DOHH2 (cell line): ENCODE results near the gene DNMT1.

Experiments
- EZH2phosphoT487 ChIP-seq: fragments of 200-600 bp; sonication (generic); IDR thresholded peaks from 2 replicates; pipeline ENCODE4 v1.6.1; 2017; ENCODE audit warnings: borderline replicate concordance, mild to moderate bottlenecking, antibody characterized with exemption, low read length, moderate library complexity, mixed read lengths
- TF ChIP-seq, protein P1 (sequence below): fragments of 200-600 bp; sonication (generic); IDR thresholded peaks from one replicate; pipeline ENCODE4 v1.5.1; 2014; ENCODE audit warnings: antibody characterized with exemption, mild to moderate bottlenecking, low read depth, low read length; ENCODE audit not compliant: poor library complexity, severe bottlenecking

DNA sequence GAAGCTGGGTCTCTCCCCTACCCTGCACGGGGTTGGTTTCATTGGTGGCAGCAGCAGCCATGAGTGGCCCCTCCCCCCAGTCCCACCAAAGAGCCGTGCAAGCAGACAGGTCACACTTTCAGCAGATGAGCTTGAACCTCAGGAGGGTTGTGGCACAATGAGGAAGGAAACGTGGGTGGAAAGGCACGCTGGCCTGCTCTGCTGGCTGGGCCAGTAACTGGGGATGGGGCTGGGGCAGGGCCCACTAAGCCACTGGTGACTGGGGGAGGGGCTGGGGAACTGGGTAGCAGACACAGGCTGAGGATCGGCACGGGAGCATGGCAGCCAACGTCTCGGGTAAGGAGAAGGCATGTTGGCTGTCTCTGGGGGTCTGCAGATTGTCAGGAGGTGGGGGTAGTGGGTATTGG is 83.3 kb downstream of the DNMT1 start, which contains the start of gene P2RY11:
- TF ChIP-seq, protein P1, sequence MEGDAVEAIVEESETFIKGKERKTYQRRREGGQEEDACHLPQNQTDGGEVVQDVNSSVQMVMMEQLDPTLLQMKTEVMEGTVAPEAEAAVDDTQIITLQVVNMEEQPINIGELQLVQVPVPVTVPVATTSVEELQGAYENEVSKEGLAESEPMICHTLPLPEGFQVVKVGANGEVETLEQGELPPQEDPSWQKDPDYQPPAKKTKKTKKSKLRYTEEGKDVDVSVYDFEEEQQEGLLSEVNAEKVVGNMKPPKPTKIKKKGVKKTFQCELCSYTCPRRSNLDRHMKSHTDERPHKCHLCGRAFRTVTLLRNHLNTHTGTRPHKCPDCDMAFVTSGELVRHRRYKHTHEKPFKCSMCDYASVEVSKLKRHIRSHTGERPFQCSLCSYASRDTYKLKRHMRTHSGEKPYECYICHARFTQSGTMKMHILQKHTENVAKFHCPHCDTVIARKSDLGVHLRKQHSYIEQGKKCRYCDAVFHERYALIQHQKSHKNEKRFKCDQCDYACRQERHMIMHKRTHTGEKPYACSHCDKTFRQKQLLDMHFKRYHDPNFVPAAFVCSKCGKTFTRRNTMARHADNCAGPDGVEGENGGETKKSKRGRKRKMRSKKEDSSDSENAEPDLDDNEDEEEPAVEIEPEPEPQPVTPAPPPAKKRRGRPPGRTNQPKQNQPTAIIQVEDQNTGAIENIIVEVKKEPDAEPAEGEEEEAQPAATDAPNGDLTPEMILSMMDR: no peak
- no peak for TF ChIP-seq EZH2phosphoT487
